Loucy (cell line): ENCODE data around the gene TGIF2.
A peak's percentile ranks its signal among the peaks of the same experiment; 100 is the strongest.

Experiments used
- EZH2phosphoT487 ChIP-seq: fragments of 200-600 bp; IDR thresholded peaks from 2 replicates; pipeline ENCODE4 v1.6.1; 2018; ENCODE audit warnings: antibody characterized with exemption, mild to moderate bottlenecking, moderate library complexity, borderline replicate concordance
- TF ChIP-seq, protein P1 (sequence below): fragments of 200-600 bp; sonication (generic); conservative IDR thresholded peaks from 2 replicates; pipeline ENCODE4 v1.5.1; 2014; ENCODE audit warnings: mild to moderate bottlenecking, antibody characterized with exemption, low read length

DNA sequence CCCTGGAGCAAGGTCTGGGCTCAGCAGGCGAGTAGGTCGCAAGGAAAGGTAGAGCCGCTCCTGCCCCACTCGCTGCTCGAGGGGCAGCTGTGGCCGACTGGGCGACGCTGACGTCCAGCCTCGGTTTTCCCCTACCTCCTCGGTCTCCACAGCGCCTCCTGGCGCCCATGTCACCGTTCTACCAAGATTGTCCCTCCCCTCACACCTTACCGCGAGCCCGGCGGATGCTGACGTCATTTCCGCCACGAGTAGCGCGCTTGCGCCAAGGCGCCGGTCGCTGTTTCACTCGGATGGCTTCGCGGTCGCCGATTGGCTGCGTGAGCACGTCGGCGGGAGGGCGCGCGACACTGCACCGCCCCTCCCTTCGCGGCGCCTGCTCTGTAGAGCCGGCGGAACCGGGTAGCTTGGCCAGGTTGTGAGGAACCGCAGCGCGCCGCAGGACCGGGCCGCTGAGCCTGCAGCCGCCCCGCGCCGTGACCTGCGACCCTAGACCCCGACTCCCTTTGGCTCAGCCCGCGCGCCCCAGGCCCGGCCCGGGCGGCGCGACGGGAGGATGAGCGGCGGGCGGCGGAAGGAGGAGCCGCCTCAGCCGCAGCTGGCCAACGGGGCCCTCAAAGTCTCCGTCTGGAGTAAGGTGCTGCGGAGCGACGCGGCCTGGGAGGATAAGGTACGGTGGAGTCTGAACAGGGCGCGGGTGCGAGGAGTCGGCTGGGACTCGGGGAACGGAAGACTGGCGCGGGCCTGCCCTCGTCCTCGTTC lies 32.2 kb downstream of the TGIF2 start, which contains the start of gene RAB5IF:
- TF ChIP-seq, protein P1, sequence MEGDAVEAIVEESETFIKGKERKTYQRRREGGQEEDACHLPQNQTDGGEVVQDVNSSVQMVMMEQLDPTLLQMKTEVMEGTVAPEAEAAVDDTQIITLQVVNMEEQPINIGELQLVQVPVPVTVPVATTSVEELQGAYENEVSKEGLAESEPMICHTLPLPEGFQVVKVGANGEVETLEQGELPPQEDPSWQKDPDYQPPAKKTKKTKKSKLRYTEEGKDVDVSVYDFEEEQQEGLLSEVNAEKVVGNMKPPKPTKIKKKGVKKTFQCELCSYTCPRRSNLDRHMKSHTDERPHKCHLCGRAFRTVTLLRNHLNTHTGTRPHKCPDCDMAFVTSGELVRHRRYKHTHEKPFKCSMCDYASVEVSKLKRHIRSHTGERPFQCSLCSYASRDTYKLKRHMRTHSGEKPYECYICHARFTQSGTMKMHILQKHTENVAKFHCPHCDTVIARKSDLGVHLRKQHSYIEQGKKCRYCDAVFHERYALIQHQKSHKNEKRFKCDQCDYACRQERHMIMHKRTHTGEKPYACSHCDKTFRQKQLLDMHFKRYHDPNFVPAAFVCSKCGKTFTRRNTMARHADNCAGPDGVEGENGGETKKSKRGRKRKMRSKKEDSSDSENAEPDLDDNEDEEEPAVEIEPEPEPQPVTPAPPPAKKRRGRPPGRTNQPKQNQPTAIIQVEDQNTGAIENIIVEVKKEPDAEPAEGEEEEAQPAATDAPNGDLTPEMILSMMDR: peak; percentile 77
- no peak for TF ChIP-seq EZH2phosphoT487
